GM19328 (cell line): Measurements from ENCODE around the gene TFAP2E.

Experiments
- ATAC-seq: cut with Tn5 transposase; IDR thresholded peaks from one replicate; pipeline ENCODE4 v1.9.1; 2021; ENCODE audit warnings: mild to moderate bottlenecking, moderate library complexity; ENCODE audit not compliant: unreplicated experiment

Gene TFAP2E

DNA sequence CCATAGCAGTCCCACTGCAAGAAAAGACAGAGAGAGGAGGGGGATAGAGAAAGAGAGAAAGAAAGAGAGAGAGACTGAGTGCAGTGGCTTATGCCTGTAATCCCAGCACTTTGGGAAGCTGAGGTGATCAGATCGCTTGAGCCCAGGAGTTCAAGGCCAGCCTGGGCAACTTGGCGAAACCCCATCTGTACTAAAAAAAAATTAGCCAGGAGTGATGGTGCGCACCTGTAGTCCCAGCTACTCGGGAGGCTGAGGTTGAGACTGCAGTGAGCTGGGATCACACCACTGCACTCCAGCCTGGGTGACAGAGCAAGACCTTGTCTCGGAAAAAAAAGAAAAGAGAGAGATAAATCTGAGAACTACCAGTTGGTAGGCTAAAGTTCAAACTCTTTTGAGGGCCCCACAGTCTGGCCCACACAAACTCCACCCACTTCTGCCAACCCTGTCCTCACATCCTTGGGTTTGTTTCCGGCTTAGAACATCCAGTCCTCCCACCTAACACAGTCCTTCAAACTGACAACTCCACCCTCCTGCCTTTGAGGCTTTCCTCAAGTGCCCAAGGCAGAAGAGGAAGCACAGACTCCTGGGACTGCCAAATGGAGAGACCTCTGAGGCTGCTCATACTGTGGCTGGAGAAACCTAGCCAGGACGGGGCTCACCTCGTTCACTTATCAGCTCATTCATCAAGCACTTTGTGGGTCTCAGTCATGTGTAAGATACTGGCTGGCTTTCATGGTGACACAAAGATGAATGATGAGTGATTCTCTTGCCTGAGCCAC, 20.1 kb downstream of the TFAP2E start:
- no peak for ATAC-seq

- ATAC-seq, result no peak
Observed at GRCh38 chr1:35594005-35594760, 21.1 kb downstream of the TFAP2E start.

GRCh38 chr1:35595684-35596083, 22.6 kb downstream of the TFAP2E start:
- ATAC-seq, result no peak

- ATAC-seq, result no peak
Observed at GRCh38 chr1:35597870-35598269, 24.8 kb downstream of the TFAP2E start.

GRCh38 chr1:35598895-35599294, 25.8 kb downstream of the TFAP2E start:
- no peak for ATAC-seq

- ATAC-seq, result no peak
Observed at GRCh38 chr1:35599411-35599810, 26.3 kb downstream of the TFAP2E start.

DNA sequence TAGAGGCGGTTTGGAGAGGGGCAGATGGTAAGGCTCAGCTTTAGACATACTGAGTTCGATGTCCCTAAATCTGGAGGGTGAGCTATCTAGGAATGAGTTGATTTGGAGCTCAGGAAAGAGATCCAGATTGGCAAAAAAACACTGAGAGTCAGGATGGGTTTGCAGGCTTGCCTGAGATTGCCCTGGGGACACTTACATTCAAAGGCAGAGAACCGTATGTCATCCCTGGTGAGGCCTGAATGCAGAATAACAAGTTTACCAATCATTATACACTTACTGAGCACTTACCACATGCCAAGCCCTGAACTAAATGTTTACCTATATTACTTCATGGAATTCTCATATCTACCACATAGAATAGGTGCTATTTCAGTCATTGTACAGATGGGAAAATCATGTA, 27.5 kb downstream of the TFAP2E start:
- ATAC-seq, result no peak

- no peak for ATAC-seq
Observed at GRCh38 chr1:35603468-35603867, 30.4 kb downstream of the TFAP2E start.

- ATAC-seq, result no peak
Observed at GRCh38 chr1:35603941-35604340, 30.8 kb downstream of the TFAP2E start.

DNA sequence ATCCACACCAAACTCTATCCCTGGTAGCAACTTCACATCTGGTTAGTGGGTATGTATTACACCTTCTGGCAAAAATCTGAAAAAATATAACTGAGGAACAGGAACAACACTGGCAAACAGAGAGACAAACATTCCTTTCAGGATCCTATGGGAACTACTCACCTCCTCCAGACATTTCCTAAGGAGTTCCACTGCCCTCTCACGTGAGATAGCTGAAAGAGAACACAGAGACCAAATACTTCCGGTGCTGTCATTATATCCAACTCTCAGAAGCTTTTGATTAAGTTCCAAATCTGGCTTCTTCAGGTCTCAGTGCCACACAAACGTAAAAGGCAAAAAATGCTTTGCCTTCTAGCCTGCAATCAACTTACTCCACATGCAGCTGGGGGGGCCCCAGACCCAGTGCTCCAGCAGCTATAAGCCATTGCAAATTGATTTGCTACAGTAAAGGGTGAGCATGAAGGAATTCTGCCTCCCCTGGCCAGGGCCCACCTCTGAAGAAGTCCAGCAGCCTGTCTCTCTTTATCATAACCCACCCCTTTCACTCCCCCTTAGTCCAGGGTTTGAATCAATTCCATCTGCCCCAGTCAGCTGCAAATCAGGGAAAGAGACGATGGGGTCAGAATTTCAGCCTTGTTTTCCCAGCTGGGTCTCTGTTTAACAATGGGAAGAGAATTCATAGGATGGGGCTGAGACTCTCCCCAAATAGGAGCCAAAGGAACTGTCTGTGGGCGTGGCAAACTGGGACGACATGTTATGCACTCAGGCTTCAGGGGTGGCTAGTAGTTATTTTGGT, 32.2 kb downstream of the TFAP2E start:
- ATAC-seq, result no peak

- no peak for ATAC-seq
Observed at GRCh38 chr1:35605867-35606182, 32.7 kb downstream of the TFAP2E start.

DNA sequence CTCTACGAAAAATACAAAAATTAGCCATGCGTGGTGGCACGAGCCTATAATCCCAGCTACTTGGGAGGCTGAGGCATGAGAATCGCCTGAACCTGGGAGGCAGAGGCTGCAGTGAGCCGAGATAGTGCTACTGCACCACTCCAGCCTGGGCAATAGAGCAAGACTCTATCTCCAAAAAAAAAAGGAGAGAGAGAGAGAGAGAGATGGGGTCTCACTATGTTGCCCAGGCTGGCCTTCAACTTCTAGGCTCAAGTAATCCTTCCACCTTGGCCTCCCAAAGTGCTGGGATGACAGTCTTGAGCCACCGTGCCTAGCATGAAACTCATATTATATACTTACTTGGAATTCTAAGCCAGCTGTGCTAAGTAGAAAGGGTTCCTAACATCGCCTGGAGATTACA, 38.5 kb downstream of the TFAP2E start:
- no peak for ATAC-seq

DNA sequence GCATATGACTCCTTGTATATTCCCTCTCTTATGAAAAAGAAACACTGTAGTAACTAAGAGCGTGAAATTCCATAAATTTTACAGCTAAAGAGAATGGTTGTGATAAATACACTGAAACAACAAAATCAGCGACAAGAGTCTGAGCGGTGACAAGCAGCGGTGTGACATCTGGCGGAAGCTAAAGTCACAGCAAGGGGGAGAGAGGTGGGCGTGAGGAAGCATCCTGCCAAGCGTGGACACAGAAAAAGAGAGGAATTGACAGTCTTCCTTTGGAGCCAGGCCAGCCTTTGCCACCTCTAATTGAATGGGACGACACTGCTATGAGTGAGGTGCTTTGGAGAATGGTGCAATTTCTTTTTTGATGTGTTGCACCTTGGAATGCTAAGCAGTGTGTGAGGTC, 42.3 kb downstream of the TFAP2E start:
- no peak for ATAC-seq

GRCh38 chr1:35619237-35620121, 46.4 kb downstream of the TFAP2E start:
- ATAC-seq, result no peak

DNA sequence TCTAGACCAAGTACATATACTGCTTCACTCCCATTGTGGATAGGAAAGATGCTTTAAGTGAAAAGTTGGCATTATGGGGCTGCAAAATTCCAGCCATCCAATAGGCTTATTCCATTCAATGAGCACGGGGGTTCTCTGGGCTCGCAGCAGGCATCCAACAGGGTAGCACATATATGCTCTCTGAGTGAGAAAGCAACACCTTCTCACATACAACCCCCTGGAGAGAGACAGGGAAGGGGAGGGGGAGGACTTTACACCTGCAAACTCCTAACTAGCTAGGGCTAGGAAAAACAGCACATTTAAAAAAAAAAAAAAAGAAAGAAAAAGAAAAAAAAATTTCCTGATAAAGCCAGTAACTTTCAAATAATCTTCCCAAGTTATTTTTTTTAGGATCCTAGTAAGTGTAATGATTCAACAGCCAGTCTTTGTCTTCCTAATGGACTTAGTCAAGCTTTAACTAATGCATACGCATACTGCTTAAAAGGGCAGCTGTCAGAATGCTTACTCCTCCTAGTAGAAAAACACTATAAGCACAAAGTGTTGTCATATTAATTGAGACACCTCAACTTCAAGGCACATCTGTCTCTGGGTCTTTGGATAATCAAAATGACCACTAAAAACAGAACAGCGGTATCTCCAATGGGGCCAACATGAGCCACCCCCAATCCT, 49.5 kb downstream of the TFAP2E start:
- no peak for ATAC-seq

GRCh38 chr1:35623832-35624231, 50.7 kb downstream of the TFAP2E start:
- ATAC-seq, result no peak

- ATAC-seq, result no peak
Observed at GRCh38 chr1:35629051-35629450, 55.9 kb downstream of the TFAP2E start.

DNA sequence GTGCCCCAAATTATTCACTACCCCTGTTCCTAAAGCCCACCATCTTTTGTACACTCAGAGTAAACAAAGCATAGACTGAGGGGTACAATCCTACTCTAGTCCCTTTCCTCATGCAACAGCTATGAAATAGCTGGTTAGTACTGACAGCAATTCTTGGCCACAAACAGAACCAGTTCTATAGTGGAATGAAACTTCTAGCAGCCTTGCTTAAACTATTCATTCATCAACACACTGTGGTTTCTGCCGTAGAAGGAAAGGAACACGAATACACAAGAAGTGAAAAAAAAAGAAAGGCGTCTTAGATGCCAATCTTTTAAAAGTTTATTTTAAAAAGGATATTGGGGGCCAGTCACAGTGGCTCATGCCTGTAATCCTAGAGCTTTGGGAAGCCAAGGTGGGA, 58.3 kb downstream of the TFAP2E start:
- ATAC-seq, result no peak

GRCh38 chr1:35633547-35633946, 60.4 kb downstream of the TFAP2E start:
- no peak for ATAC-seq

DNA sequence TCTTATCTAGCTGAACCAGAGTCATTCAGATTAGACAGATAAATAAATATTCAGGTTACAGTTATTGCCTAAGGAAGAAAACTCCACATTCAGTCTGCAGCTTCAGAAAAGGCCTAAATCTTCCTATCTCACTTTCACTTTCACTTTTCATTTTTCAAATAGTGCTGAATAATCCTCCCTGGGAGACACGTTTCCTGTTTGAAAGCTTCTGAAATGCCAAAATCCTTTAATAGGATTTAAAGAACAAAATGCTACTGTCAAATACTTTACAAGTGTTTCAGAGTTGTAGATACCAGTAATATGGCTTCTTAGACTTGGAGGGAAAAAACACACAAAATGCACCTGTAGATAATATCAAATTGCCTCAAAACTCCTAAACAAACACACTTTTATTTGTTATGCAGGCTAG, 64.3 kb downstream of the TFAP2E start:
- no peak for ATAC-seq
